CD4-positive, alpha-beta T cell (primary cell): Measurements from ENCODE around the gene NAA10. TPM values are rescaled to one million over a fixed set of nuclear protein-coding genes. Genes with fewer than 3 reads are reported as not detected.
A peak's percentile ranks its signal among the peaks of the same experiment; 100 is the strongest.

Source experiments
- ATAC-seq: fragments of 200-7000 bp; cut with Tn5 transposase; one replicate; pipeline ENCODE4 v1.10.0; 2022; ENCODE audit warnings: mild to moderate bottlenecking; ENCODE audit not compliant: poor library complexity
- CTCF ChIA-PET: fragments of 350-600 bp; sonication (Branson Sonifier 250); formaldehyde crosslinking; loops from one replicate; lab custom pipeline; 2021; ENCODE audit warnings: antibody characterized with exemption, inconsistent platforms; lab: Charles Lee
- POLR2A ChIA-PET: fragments of 350-600 bp; sonication (Branson Sonifier 250); formaldehyde crosslinking; loops from one replicate; lab custom pipeline; 2021; ENCODE audit warnings: antibody characterized with exemption, inconsistent platforms; lab: Charles Lee
- DNase-seq, 14 experiments: peaks; one replicate each; pipeline ENCODE4 v3.0.0-alpha.2; 2013 to 2020; ENCODE audit warnings: mixed read lengths in 2 of 14
- H3K27ac ChIP-seq, 2 donors: one replicate each; pipeline versions ENCODE4 v1.5.1 to v1.7.0; 2013; ENCODE audit warnings: low read length in 2 of 2, low read depth in 1 of 2, mild to moderate bottlenecking in 1 of 2
- H3K27me3 ChIP-seq, 2 experiments: 1 replicate in 1 of 2; 2 replicates in 1 of 2; pipeline versions ENCODE4 v1.6.1 to v1.7.0; 2013; ENCODE audit warnings: low read length in 2 of 2, control low read depth in 1 of 2, mild to moderate bottlenecking in 1 of 2, moderate library complexity in 1 of 2; ENCODE audit not compliant: insufficient read depth in 2 of 2, control insufficient read depth in 1 of 2
- H3K36me3 ChIP-seq: one replicate; pipeline ENCODE4 v1.6.1; 2013; ENCODE audit warnings: low read length, control low read depth; ENCODE audit not compliant: insufficient read depth
- H3K4me1 ChIP-seq: one replicate; pipeline ENCODE4 v1.6.1; 2013; ENCODE audit warnings: low read length, control low read depth; ENCODE audit not compliant: insufficient read depth
- H3K4me3 ChIP-seq: one replicate; pipeline ENCODE4 v1.5.1; 2013; ENCODE audit warnings: mild to moderate bottlenecking, low read length, moderate library complexity
- H3K9me3 ChIP-seq, 2 experiments: 1 replicate in 1 of 2; 2 replicates in 1 of 2; pipeline versions ENCODE4 v1.6.1 to v1.7.0; 2013; ENCODE audit warnings: low read length in 2 of 2, mild to moderate bottlenecking in 2 of 2, control low read depth in 1 of 2, moderate library complexity in 1 of 2; ENCODE audit not compliant: control insufficient read depth in 1 of 2, insufficient read depth in 1 of 2
- H3K27ac Mint-ChIP-seq: one replicate; pipeline ENCODE4 v1.8.0; 2020; ENCODE audit warnings: mixed read lengths
- H3K27me3 Mint-ChIP-seq: one replicate; pipeline ENCODE4 v1.8.0; 2021; ENCODE audit warnings: mixed read lengths
- H3K36me3 Mint-ChIP-seq: one replicate; pipeline ENCODE4 v1.8.0; 2021; ENCODE audit warnings: low read depth, mixed read lengths
- H3K4me1 Mint-ChIP-seq: one replicate; pipeline ENCODE4 v1.8.0; 2021; ENCODE audit warnings: low read depth, mixed read lengths
- H3K4me3 Mint-ChIP-seq: one replicate; pipeline ENCODE4 v1.8.0; 2020; ENCODE audit warnings: mild to moderate bottlenecking, mixed read lengths
- H3K9me3 Mint-ChIP-seq: one replicate; pipeline ENCODE4 v1.8.0; 2020; ENCODE audit warnings: mixed read lengths
- CTCF ChIP-seq: fragments of 200-600 bp; IDR thresholded peaks from one replicate; pipeline ENCODE4 v1.8.0; 2022; ENCODE audit warnings: antibody characterized with exemption, mild to moderate bottlenecking
- intact Hi-C, 2 experiments: fragments of 100-400 bp; cut with DNase I in 1 of 2; cut with micrococcal nuclease in 1 of 2; formaldehyde crosslinking; loops; one replicate each; pipeline versions ENCODE4 v1.15.1 to v1.9.0; 2023 to 2025; cut with DNase I, micrococcal nuclease
- total RNA-seq, 174 experiments: library from RNA in 2 of 174; stranded (reverse) in 2 of 174; gene quantifications; one replicate each; pipeline ENCODE4 v1.2.3 and lab custom pipeline; 2021 to 2026

Gene NAA10
- total RNA-seq, 2 experiments from 2014 or later: 41.5 to 42.0 TPM

DNA sequence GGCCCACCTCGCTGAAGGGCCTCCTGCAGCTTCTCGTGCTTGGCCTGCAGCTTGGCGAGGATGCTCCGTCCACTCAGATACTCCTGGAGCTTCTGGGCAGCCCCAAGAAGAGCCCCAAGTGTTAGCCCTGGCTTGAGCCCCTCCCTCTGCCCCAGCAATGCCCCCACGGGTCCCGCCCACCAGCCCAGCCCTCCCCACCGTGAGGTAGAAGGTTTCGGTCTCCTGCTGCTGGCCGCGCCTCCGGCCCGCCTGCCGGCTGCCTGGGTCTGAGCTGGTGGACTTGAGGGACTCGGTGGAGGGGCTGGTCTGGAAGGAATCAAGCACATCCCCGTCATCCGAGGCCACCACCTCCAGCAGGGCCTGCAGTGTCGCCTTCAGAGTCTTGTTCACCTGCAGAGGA lies 21.6 kb downstream of the NAA10 start:
- Mint-ChIP-seq H3K27ac (no peak overlapping the region), H3K4me3 (no peak overlapping the region), H3K9me3 (no peaks in the 10 kb centered on the region), H3K27me3 (no peaks in the 10 kb centered on the region), H3K36me3 (peaks cover 40% of the 10 kb centered on the region), H3K4me1 (peaks cover 16% of the 10 kb centered on the region)
- Histone ChIP-seq H3K9me3 (no peaks in the 10 kb centered on the region), H3K4me1 (peaks cover 11% of the 10 kb centered on the region), H3K27me3 (no peaks in the 10 kb centered on the region), H3K4me3 (no peak overlapping the region), H3K36me3 (peaks cover 64% of the 10 kb centered on the region), H3K27ac (no peak overlapping the region)
- no peak for DNase-seq
- no peak for ATAC-seq
- ChIA-PET CTCF (no interaction called here), POLR2A (interaction anchor here (1.9 kb wide), 1 partner anchor 11 kb away, joined by 5 read pairs; no protein-coding TSS in a partner anchor)
- TF ChIP-seq CTCF: no peak
- intact Hi-C loops: no loop called here

GRCh38 chrX:153911798-153912197 lies 23.0 kb downstream of the NAA10 start:
- CTCF ChIA-PET: no interaction called here
- H3K4me1 Mint-ChIP-seq: peaks cover 16% of the 10 kb centered on the region
- TF ChIP-seq CTCF: no peak
- peaks cover 36% of the 10 kb centered on the region for H3K36me3 Mint-ChIP-seq
- Histone ChIP-seq H3K9me3 (no peaks in the 10 kb centered on the region), H3K27ac (no peak overlapping the region), H3K27me3 (no peaks in the 10 kb centered on the region), H3K4me1 (peaks cover 11% of the 10 kb centered on the region), H3K36me3 (peaks cover 56% of the 10 kb centered on the region), H3K4me3 (no peak overlapping the region)
- POLR2A ChIA-PET: interaction anchor here (1.5 to 2.6 kb wide), 4 partner anchors 12 to 16 kb away, joined by 4 to 9 read pairs (median 6); no protein-coding TSS in a partner anchor
- peak overlapping the region; percentile 42 for H3K4me3 Mint-ChIP-seq
- H3K9me3 Mint-ChIP-seq: no peaks in the 10 kb centered on the region
- peak overlapping the region; percentile 88 for H3K27ac Mint-ChIP-seq
- no peaks in the 10 kb centered on the region for H3K27me3 Mint-ChIP-seq
- ATAC-seq (peak; percentile 74), DNase-seq (peak in 1 of 14 experiments; percentile 39)
- intact Hi-C loops: loop anchor here in 1 of 2 experiments (1.0 kb wide), 1 partner anchor 14 kb away; no protein-coding TSS in a partner anchor

DNA sequence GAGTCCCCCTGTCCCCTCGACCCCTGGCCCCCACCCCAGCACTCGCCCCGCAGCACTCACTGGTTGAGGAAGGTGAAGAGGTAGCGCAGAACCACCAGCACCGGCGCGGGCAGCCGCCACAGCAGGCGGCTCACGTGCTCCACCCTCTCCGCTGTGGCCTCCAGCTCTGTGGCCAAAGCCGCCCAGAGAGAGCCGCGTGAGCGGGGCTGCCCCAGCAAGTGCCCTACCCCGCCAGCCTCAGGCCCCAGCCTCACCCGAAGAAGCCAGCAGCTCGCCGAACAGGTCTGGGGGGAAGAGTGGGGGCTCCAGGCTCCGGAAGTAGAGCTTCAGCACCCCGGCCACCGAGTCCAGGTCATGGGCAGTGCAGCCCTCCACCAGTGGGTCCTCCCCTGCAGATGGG lies 24.4 kb downstream of the NAA10 start:
- Histone ChIP-seq H3K4me1 (peaks cover 22% of the 10 kb centered on the region), H3K36me3 (peaks cover 44% of the 10 kb centered on the region), H3K9me3 (no peaks in the 10 kb centered on the region), H3K27me3 (no peaks in the 10 kb centered on the region), H3K4me3 (no peak overlapping the region), H3K27ac (no peak overlapping the region)
- peak in 1 of 14 experiments; percentile 1 for DNase-seq
- ChIA-PET CTCF (interaction anchor here (0.6 kb wide), 1 partner anchor 39 kb away, joined by 3 read pairs; no protein-coding TSS in a partner anchor), POLR2A (interaction anchor here (0.8 to 2.6 kb wide), 4 partner anchors 15 to 34 kb away, joined by 3 to 9 read pairs (median 6); partner anchors contain the start of gene RENBP)
- Mint-ChIP-seq H3K27me3 (no peaks in the 10 kb centered on the region), H3K27ac (no peak overlapping the region), H3K4me3 (no peak overlapping the region), H3K36me3 (peaks cover 25% of the 10 kb centered on the region), H3K4me1 (peaks cover 17% of the 10 kb centered on the region), H3K9me3 (no peaks in the 10 kb centered on the region)
- TF ChIP-seq CTCF: no peak
- intact Hi-C loops: no loop called here
- no peak for ATAC-seq
